HG03196 (cell line): ENCODE measurements around the gene TNFRSF19.

Source experiments
- ATAC-seq: cut with Tn5 transposase; IDR thresholded peaks from one replicate; pipeline ENCODE4 v1.9.1; 2021; ENCODE audit not compliant: unreplicated experiment

Gene TNFRSF19

DNA sequence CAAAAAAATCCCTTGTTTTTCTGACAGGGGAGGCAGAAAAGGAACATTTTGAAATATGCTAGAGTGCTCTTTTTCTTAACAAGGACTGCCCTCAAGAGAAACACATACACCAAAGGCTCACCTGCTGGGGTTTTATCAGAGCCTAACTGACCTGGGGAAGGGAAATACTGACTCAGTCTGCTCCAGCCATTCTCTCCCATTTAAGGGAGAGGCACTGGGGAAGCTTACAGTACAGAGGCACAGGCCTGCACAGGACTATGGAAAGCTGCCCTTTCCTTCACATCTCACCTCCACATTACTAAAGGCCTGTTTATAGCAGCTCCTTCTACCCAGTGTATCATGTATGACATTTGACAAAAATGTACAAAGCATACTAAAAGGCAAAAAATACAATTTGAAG lies 30.3 kb downstream of the TNFRSF19 start:
- no peak for ATAC-seq

DNA sequence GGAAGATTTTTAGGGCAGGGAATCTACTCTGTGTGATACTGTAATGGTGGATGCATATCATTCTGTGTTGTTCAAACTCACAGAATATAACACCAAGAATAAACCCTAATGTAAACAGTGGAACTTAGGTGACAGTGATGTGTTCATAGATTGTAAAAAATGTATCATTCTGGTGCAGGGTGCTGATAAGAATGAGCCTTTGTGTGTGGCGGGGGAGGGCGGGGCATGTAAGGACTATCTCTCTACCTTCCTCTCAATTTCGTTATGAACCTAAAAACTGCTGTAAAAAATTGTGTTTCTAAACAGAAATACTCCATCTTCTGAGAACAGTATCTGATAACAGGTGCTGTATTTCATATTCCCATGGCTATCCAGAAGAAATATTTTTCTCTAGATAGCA lies 35.6 kb downstream of the TNFRSF19 start:
- no peak for ATAC-seq

DNA sequence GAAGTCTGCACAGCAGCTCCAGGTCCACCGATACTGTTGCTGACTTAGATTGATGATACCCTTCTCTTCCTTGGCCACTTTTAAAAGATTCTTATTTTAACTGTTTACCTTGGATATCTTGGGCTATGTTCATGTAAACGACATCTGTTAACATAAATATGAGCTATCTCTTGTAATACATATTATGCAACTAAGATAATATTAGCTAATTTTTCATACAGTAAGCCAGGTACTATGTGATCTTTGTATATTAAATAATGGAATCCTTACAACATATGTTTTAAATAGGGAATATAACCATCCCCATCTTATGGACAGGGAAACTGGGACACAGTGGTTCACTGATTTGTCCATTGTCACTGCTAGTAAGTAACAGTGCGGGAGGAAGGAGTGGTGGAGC lies 37.9 kb downstream of the TNFRSF19 start:
- no peak for ATAC-seq

DNA sequence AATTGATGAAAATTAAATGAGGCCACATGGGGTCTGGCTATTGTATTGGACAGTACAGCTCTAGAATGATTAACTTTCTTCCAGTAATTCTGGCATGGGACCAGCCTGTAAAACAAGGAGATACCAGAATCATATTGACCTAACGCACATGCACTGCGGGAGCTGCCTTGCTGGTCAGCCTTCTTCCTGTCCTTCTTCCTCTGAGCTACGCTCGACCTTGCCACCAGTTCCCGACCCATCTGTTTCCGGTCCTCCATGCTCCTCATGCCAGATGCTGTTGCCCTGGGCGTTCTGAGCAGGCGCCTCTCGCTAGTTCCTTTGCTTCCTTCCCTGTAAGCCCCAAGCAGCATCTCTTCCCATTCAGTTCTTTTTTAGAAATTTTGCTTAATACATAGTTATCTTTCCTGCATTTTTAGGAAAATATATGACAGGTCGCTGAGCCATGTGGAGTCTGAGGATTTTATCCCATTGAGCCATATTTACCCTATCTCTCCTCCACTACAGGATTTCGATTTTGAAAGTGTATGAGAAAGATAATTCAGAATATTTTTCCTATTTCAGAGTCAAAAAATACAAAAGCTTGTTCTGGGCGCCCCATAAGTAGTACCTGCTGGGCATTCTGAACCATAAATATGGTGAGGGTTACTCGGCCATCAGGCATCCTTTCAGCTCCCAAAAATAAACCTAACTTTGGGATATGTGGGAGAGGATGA lies 38.6 kb downstream of the TNFRSF19 start:
- no peak for ATAC-seq

DNA sequence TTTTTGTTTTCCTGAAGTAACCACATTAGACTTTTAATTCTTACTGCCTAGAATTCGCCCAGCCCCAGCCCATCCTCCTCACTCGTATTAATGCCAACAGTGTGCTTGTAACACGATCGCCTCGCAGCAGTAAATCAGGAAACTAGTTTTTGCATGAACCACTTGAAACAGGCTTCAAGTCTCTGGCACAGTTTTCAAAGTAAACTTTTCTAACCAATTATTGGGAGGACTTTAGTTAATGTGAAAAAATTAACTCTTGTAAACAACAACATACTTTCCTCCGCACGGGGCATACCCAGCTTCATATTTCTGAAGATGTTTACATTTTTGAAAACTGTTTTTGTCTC lies 39.2 kb downstream of the TNFRSF19 start:
- no peak for ATAC-seq

DNA sequence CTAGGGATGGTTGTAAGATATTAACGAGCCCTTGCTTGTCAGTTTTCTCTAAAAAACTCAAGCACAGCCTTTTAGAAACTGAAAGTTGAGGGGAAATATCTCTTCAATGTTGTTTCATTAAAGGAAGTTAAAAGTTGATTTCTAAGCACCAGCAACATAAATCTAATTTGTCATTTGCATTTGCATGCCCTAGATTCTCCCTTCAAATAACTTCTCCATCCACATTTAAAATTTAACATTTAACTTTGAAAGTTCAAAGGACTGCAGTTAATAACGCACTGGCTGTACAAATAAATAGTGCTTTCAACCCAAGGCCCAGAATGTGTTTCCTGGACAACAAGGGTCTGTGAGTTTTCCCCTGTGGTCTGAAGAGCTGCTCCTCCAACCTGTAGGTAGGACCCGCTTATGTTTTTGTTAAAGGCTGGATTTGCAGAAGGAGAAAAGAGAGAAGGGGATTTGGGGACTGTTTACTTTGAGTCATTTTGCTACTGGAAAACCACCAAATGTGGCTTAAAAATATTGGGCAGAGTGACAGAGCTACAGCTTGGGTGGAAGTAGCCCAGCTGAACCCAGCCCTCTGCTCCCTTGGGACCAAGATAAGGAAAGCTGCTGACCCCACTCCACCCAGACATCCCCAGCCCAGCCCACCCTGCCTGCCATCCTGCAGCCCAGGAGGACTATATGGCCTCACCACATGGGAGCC lies 39.8 kb downstream of the TNFRSF19 start:
- no peak for ATAC-seq

DNA sequence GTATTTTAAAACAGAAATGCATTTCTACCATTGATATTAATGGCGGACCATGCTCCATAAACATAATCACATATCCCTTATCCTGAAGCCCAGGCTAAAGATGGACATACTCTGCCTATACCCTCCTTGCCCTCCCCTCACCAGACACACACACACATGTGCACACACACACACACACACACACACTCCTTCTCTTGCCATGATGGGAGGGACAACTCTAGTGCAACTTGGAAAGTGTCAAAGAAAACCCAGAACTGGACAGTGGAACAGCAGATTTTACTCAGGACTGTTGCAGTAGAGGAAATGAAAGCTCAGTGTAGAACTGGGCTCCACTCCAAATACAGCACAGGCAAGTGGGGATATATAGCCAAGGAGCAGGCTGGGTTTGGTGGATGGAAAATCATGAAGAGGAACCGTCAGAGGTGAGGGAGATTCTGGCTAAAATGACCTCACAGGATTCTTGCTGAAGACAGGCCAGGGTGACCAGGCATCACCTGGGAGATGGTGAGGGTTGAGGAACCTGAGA lies 40.8 kb downstream of the TNFRSF19 start:
- no peak for ATAC-seq

DNA sequence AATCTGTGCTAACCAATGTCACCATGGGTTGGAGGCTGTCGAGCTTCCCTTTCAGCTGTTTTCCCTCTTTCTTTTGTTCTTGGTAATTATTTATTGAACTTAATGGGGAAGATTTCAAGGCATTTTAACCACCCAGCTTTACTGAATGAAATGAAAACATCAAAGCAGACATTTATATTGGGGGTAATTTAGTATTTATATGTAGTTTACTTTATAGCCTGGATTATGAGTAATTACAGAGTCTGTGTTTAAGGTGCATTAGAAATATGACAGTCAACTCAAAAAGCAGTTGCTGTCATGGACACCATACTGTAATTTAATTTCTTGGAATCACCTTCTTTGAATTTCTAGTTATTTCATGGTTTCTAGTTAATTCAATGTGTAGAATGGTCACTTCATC lies 42.0 kb downstream of the TNFRSF19 start:
- no peak for ATAC-seq

DNA sequence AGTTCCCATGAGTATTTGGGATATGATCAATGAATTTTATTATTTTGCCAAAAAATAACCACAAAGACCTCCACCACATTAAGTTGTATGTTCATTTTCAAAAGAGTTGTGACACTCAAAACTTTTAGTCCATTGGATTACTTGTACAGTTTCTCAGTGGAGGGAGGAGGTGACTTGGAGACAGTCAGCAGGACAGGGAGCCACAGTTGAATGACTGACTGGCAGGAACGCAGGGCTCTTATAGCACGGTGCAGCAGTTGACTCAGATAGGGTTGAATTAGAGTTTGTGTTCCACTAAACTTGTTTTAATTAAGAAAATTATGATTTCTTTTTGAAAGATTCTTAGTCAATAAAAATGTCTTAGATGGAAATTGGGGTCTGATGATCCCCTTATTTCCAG lies 42.5 kb downstream of the TNFRSF19 start:
- no peak for ATAC-seq

DNA sequence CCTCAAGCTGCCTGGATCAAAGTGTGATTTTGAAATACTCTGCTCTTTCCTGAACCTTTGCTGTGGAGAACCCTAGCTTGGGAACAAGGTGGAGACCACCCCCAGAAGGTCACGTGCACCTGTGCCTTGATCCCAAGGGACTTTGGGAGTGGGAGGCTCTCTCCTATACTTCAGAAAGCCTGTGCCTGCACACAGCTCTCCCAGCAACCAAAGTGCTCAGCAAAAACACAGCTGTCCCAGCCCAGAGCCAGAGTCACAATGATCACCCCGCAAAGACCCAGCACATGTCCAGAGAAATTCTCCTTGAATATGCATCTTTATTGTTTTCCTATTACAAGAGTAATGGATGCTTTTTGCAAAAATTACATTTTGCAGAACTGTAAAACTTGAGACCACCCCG lies 43.4 kb downstream of the TNFRSF19 start:
- no peak for ATAC-seq

DNA sequence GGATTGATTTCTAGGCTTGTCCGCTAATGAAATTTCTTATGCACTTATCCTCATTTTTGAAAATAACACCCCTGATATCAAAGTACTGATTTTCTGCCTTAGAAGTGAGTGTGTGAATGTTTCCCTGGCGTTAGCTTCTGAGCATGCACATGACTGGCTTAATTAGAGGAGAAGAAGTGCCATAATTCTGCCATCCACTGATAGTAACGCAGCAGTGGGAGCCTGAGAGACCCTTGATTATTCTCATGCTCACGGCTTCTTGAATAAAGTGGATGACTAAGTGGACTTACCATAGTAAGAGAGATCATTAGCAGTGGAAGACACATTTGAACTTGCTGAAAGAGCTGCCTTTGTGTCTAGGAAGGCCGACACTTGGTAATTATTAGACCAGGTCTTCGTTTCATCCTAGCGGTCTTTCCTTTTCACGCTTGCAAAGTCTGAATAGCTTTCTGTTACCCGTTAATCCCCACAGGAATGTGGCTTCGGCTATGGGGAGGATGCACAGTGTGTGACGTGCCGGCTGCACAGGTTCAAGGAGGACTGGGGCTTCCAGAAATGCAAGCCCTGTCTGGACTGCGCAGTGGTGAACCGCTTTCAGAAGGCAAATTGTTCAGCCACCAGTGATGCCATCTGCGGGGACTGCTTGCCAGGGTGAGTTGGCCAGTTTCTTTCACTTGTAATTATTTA lies 45.3 kb downstream of the TNFRSF19 start:
- no peak for ATAC-seq

DNA sequence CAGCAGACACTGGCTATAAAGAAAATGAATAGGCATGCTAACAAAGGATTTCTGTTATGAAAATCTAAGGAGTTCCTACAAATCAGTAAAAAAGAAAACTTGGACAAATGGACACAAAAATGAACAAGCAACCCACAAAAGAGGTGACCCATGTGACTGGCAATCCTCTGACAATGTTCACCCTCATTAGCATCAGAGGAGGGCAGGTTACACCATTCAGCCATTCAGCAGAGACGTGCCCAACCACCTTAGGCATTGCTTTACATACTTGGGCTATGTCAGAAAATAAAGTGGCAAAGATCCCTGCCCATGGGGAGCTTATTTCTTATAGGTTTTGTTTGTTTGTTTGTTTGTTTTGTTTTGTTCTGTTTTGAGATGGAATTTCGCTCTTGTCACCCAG lies 46.0 kb downstream of the TNFRSF19 start:
- no peak for ATAC-seq

DNA sequence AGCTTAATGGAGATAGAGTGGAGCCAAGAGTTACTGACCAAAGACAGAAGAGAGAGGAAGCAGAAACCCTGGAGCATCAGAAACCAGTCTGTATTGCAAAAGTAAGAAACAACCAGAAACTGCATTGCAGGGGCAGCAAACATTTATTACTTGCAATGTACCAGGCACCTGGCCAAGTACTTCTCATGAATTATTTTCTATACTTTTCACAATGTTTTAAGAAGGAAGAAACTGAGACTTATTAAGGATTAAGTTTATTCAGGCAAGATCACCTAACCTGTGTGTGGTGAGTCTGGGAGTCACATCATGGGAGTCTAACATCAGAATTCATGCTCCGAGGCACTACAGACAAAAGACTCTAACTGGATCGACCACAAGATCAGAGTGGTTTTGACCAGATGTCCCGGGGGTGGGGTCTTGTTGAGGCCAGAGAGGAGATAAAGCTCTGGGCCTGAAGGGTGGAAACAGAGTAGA lies 47.4 kb downstream of the TNFRSF19 start:
- no peak for ATAC-seq

DNA sequence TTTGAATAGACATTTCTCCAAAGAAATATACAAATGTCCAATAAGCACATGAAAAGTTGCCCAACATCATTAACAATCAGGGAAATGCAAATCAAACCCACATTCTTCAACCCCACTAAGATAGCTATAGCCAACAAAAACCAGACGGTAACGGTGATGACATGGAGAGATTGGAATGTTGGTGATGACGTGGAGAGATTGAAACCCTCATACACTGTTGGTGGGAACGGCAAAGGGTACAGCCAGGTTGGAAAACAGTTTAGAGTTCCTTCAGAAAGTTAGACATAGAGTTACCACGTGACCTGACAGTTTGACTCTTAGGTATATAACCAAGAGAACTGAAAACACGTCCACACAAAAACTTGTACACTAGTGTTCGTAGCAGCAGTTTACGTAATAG lies 48.1 kb downstream of the TNFRSF19 start:
- ATAC-seq: no peak

DNA sequence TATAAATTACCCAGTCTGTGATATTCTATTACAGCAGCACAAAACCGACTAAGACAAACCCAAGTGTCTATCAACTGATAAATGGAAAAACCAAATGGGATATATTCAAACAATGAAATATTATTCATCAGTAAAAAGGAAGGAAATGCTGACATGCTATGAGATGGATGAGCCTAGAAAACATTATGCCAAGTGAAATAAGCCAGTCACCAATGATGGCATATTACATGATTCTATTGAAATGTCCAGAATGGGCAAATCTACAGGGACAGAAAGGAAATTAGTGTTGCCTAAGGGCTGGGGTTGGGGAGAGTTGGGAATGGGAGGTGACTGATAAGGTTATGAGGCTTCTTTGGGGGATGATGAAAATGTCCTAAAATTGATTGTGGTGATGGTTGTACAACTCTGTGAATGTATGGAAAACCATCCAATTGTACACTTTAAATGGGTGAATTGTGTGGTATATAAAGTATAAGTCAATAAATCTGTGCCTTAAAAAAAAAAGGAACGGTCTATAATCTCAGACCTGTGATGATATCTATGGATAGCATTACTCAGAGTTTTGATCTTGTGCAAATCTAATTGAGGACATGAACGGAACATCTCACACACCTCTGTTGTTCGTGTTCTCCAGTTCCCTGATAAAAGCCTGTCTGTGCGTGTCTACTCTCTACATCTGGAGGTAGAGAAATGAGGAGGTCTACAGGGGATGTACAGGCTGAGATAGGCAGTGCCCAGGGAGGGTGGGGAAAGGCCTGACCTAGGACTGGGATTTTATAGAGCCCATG lies 49.0 kb downstream of the TNFRSF19 start:
- no peak for ATAC-seq

DNA sequence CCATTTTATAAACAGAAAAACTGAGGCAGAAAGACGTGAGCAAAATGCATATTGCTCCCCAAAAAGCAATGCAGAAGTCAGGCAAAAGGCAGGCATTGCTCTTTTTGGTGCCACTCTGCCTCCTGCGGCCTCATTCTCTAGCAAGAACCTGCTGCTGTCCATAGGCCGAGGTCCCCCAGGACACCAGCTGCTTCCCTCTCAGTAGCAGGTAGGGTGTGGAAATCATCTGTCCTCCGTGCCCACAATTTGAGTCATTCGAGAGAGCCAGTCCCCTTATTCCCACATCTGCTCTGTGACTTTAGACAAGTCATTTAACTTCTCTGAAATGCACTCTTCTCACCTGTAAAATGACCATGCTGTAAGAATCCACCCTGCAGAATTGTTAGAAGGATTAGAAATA lies 50.0 kb downstream of the TNFRSF19 start:
- ATAC-seq: no peak

DNA sequence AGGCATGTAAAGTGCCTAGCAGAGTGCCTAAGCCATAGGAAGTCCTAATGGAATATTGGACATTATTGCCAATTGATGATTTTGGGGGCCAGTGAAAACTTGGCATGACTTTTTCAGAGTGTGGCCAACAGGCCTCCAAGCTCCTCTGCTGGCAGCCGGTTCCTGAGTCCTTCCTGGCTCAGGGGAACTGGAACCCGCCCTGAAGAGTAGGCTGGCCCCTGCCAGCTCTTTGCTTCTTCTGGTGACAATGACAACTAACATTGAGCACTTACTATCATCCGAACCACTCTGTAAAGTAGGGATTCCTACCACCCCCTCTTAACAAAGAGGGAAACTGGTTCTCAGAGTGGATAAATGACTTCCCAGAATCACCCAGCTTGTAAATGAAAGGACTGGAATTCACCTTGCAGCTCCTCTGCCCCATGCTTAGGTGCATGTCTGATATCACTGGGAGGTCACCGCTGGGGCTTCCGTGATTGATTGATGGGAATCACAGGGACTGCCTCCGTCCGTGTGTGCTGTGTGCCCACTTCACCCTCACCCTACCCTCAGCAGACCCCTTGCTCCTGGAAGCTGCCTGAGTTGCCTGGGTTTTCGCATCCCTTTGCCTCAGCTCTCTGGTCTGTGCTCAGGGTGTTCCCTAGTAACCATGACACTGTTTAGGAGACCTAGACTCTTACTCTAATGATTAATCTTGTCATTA lies 50.6 kb downstream of the TNFRSF19 start:
- no peak for ATAC-seq

DNA sequence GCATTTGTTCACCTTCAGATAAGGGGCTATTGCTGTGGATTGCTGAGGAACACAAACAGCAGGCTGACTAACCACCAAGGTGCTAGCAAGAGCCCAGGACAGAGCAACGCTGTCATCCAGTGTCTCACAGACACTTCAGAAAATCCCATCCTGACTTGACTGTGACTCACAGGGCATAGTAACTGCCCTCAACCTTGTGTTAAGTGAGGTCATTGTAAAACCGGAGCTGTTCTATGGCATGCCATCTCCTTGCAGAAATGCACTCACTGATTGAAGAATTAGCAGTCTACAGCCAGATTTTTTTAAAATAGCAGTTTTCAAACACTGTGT lies 51.1 kb downstream of the TNFRSF19 start:
- ATAC-seq: peak; percentile 69

DNA sequence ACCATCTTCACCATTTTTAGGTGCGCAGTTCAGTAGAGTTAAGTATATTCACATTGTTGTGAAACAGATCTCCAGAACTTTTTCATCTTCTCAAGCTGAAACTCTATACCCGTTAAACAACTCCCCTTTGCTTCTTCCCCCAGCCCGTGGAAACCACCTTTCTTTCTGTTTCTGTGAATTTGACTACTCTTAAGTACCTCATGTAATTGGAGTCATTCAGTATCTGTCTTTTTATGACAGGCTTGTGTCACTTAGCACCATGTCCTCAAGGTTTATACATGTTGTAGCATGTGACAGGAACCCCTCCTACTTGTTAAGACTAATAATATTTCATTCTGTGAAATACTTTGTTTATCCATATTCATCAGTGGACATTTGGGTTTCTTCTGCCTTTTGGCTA lies 52.8 kb downstream of the TNFRSF19 start:
- ATAC-seq: no peak

DNA sequence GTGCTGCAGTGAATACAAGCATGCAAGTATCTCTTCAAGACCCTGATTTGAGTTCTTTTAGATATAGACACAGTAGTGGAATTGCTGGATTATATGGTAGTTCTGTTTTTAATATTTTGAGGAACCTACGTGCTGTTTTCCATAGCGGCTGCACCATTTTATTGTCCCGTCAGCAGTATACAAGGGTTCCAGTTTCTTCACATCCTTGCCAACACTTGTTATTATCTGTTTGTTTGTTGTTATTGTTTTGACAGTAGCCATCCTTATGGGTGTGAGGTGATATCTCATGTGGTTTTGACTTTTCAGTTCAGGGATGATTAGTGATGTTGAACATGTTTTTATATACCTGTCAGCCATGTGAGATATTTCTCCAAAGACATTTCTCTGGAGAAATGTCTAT lies 53.2 kb downstream of the TNFRSF19 start:
- ATAC-seq: no peak

DNA sequence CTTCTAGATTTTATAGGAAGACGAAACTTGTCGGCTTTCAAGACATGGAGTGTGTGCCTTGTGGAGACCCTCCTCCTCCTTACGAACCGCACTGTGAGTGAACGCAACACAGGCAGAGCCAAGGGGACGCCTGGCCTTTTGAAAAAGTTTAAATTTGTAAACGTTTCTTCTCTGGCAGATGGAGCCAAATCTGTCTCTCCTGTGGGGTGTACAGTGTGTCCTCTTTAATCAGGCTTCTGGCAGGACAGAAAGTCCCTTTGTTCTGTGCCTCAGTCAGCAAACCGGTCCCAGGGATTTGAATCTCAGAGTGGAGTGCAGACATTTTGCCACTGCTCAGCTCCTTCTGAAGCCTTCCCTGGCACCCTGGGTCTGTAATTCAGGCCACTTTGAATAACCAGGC lies 56.5 kb downstream of the TNFRSF19 start:
- ATAC-seq: no peak
